ENCODE measurements around the gene DZANK1.

DNA sequence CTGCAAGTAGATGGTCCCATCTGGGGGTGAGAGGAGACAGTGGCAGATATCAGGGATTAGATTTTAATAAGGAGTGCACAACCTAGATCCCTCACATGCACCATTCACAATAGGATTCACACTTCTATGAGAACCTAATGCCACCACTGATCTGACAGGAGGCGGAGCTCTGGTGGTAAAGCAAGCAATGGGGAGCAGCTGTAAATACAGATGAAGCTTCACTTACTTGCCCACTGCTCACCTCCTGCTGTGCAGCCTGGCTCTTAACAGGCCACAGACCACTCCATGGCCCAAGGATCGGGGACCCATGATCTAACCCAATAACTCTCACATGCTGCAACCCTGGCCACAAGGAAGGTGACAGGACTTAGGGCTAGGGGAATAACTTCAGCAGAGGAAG is 103.1 kb downstream of the DZANK1 start:
- TF ChIP-seq TEAD4 (IDR thresholded peaks at IDR 0.05; ENCODE audit: borderline replicate concordance, insufficient read depth): no peak
- no peak for TF ChIP-seq TCF12 (IDR thresholded peaks at IDR 0.05)
- no peak for TF ChIP-seq FOXJ3 (CRISPR knock-in tag; IDR thresholded peaks at IDR 0.05)
- TF ChIP-seq, protein P1, sequence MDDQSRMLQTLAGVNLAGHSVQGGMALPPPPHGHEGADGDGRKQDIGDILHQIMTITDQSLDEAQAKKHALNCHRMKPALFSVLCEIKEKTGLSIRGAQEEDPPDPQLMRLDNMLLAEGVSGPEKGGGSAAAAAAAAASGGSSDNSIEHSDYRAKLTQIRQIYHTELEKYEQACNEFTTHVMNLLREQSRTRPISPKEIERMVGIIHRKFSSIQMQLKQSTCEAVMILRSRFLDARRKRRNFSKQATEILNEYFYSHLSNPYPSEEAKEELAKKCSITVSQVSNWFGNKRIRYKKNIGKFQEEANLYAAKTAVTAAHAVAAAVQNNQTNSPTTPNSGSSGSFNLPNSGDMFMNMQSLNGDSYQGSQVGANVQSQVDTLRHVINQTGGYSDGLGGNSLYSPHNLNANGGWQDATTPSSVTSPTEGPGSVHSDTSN (IDR thresholded peaks at IDR 0.05): no peak
- TF ChIP-seq JUND (IDR thresholded peaks at IDR 0.05): no peak
- TF ChIP-seq YY1 (IDR thresholded peaks at IDR 0.05; ENCODE audit: low read depth): no peak
- TF ChIP-seq, protein P2, sequence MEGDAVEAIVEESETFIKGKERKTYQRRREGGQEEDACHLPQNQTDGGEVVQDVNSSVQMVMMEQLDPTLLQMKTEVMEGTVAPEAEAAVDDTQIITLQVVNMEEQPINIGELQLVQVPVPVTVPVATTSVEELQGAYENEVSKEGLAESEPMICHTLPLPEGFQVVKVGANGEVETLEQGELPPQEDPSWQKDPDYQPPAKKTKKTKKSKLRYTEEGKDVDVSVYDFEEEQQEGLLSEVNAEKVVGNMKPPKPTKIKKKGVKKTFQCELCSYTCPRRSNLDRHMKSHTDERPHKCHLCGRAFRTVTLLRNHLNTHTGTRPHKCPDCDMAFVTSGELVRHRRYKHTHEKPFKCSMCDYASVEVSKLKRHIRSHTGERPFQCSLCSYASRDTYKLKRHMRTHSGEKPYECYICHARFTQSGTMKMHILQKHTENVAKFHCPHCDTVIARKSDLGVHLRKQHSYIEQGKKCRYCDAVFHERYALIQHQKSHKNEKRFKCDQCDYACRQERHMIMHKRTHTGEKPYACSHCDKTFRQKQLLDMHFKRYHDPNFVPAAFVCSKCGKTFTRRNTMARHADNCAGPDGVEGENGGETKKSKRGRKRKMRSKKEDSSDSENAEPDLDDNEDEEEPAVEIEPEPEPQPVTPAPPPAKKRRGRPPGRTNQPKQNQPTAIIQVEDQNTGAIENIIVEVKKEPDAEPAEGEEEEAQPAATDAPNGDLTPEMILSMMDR (IDR thresholded peaks at IDR 0.05): no peak
- TF ChIP-seq, protein P3, sequence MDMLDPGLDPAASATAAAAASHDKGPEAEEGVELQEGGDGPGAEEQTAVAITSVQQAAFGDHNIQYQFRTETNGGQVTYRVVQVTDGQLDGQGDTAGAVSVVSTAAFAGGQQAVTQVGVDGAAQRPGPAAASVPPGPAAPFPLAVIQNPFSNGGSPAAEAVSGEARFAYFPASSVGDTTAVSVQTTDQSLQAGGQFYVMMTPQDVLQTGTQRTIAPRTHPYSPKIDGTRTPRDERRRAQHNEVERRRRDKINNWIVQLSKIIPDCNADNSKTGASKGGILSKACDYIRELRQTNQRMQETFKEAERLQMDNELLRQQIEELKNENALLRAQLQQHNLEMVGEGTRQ (IDR thresholded peaks at IDR 0.05; ENCODE audit: borderline replicate concordance, low read depth, low read length): no peak
- TF ChIP-seq CHD2 (IDR thresholded peaks at IDR 0.05; ENCODE audit: low read length, partially characterized antibody): no peak

All from SK-N-SH (cell line).